OCI-LY1 (cell line): Measurements from ENCODE around the gene ALG9.

Source experiments
- H2AFZ ChIP-seq: fragments of 200-600 bp; sonication (generic), shearing (Covaris generic); 2 replicates; pipeline ENCODE4 v1.6.0; 2014; ENCODE audit warnings: antibody characterized with exemption, mild to moderate bottlenecking, low read length
- H3F3A ChIP-seq: fragments of 200-600 bp; sonication (generic), shearing (Covaris generic); 2 replicates; pipeline ENCODE4 v1.6.0; 2014; ENCODE audit warnings: mild to moderate bottlenecking, antibody characterized with exemption, low read length, moderate library complexity; ENCODE audit not compliant: insufficient read depth
- H3K27ac ChIP-seq: fragments of 200-600 bp; sonication (generic); 2 replicates; pipeline ENCODE4 v1.5.1; 2014; ENCODE audit warnings: low read length, mixed run types, mild to moderate bottlenecking, low read depth; ENCODE audit not compliant: poor library complexity, severe bottlenecking
- H3K27me3 ChIP-seq: fragments of 200-600 bp; sonication (generic); 2 replicates; pipeline ENCODE4 v1.6.0; 2014; ENCODE audit warnings: antibody characterized with exemption, mild to moderate bottlenecking, low read length, moderate library complexity; ENCODE audit not compliant: insufficient read depth
- H3K36me3 ChIP-seq: fragments of 200-600 bp; sonication (generic); 2 replicates; pipeline ENCODE4 v1.6.1; 2014; ENCODE audit warnings: mild to moderate bottlenecking, antibody characterized with exemption, low read length, moderate library complexity, mixed read lengths; ENCODE audit not compliant: insufficient read depth
- H3K4me1 ChIP-seq: fragments of 200-600 bp; sonication (generic); 2 replicates; pipeline ENCODE4 v1.5.1; 2014; ENCODE audit warnings: mild to moderate bottlenecking, low read length, moderate library complexity; ENCODE audit not compliant: insufficient read depth, severe bottlenecking
- H3K4me2 ChIP-seq: fragments of 200-600 bp; sonication (generic), shearing (Covaris generic); 2 replicates; pipeline ENCODE4 v1.6.1; 2014; ENCODE audit warnings: low read length
- H3K4me3 ChIP-seq: fragments of 200-600 bp; sonication (generic); 2 replicates; pipeline ENCODE4 v1.5.1; 2014; ENCODE audit warnings: low read length, low read depth, mild to moderate bottlenecking, mixed read lengths; ENCODE audit not compliant: poor library complexity, severe bottlenecking
- H3K79me2 ChIP-seq: fragments of 200-600 bp; shearing (Covaris generic); 2 replicates; pipeline ENCODE4 v1.6.1; 2016; ENCODE audit warnings: mixed run types, low read length, mixed read lengths; ENCODE audit not compliant: insufficient read depth
- H3K9ac ChIP-seq: fragments of 200-600 bp; sonication (generic), shearing (Covaris generic); 2 replicates; pipeline ENCODE4 v1.6.1; 2014; ENCODE audit warnings: mild to moderate bottlenecking, low read length, mixed read lengths
- H3K9me2 ChIP-seq: fragments of 200-600 bp; sonication (generic), shearing (Covaris generic); 2 replicates; pipeline ENCODE4 v1.6.1; 2014; ENCODE audit warnings: low read depth, mild to moderate bottlenecking, low read length, mixed read lengths
- H3K9me3 ChIP-seq: fragments of 200-600 bp; shearing (Covaris generic); 2 replicates; pipeline ENCODE4 v1.6.1; 2014; ENCODE audit warnings: low read length, mixed read lengths
- H4K20me1 ChIP-seq: fragments of 200-600 bp; sonication (generic), shearing (Covaris generic); 2 replicates; pipeline ENCODE4 v1.6.0; 2016; ENCODE audit warnings: mild to moderate bottlenecking, low read length; ENCODE audit not compliant: insufficient read depth
- EZH2 ChIP-seq: fragments of 200-600 bp; sonication (generic), shearing (Covaris generic); IDR thresholded peaks from 2 replicates; pipeline ENCODE4 v1.8.0; 2017; ENCODE audit warnings: borderline replicate concordance, mixed run types, mild to moderate bottlenecking, antibody characterized with exemption, low read length, moderate library complexity, mixed read lengths
- TF ChIP-seq, protein P1 (sequence below): fragments of 200-600 bp; sonication (generic), shearing (Covaris generic); IDR thresholded peaks from 2 replicates; pipeline ENCODE4 v1.5.1; 2017; ENCODE audit warnings: mild to moderate bottlenecking, antibody characterized with exemption, low read length, moderate library complexity, mixed read lengths

ALG9 gene

GRCh38 chr11:111765984-111766833 lies 105.2 kb downstream of the ALG9 start, which contains the start of gene PPP2R1B:
TSS of gene PPP2R1B (minus strand) at chr11:111766389. CDS start at chr11:111766361, 28 bp downstream.
- H3K4me2 ChIP-seq = peak within 1 kb of the TSS; percentile 87
- no peaks in the 10 kb centered on the region for H3K27me3 ChIP-seq
- peak within 1 kb of the TSS; percentile 14 for H3K27ac ChIP-seq
- peak within 1 kb of the TSS; percentile 83 for H2AFZ ChIP-seq
- H3K9me3 ChIP-seq = no peaks in the 10 kb centered on the region
- H3K9me2 ChIP-seq = no peaks in the 10 kb centered on the region
- H3F3A ChIP-seq = no peaks in the 10 kb centered on the region
- H3K79me2 ChIP-seq = peaks cover 10% of the 10 kb centered on the region
- H3K4me1 ChIP-seq = peaks cover 26% of the 10 kb centered on the region
- H4K20me1 ChIP-seq = no peaks in the 10 kb centered on the region
- peaks cover 35% of the 10 kb centered on the region for H3K36me3 ChIP-seq
- H3K9ac ChIP-seq = peak within 1 kb of the TSS; percentile 74
- TF ChIP-seq, protein P1, sequence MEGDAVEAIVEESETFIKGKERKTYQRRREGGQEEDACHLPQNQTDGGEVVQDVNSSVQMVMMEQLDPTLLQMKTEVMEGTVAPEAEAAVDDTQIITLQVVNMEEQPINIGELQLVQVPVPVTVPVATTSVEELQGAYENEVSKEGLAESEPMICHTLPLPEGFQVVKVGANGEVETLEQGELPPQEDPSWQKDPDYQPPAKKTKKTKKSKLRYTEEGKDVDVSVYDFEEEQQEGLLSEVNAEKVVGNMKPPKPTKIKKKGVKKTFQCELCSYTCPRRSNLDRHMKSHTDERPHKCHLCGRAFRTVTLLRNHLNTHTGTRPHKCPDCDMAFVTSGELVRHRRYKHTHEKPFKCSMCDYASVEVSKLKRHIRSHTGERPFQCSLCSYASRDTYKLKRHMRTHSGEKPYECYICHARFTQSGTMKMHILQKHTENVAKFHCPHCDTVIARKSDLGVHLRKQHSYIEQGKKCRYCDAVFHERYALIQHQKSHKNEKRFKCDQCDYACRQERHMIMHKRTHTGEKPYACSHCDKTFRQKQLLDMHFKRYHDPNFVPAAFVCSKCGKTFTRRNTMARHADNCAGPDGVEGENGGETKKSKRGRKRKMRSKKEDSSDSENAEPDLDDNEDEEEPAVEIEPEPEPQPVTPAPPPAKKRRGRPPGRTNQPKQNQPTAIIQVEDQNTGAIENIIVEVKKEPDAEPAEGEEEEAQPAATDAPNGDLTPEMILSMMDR = no peak
- no peak for TF ChIP-seq EZH2
- peak within 1 kb of the TSS; percentile 74 for H3K4me3 ChIP-seq

GRCh38 chr11:111765320-111765983 lies 105.9 kb downstream of the ALG9 start:
- H3K4me2 ChIP-seq = peak overlapping the region; percentile 87
- H3K79me2 ChIP-seq = peaks cover 10% of the 10 kb centered on the region
- peaks cover 26% of the 10 kb centered on the region for H3K4me1 ChIP-seq
- H3K27me3 ChIP-seq = no peaks in the 10 kb centered on the region
- H3K9ac ChIP-seq = peak overlapping the region; percentile 74
- H3K36me3 ChIP-seq = peaks cover 42% of the 10 kb centered on the region
- H3K9me3 ChIP-seq = no peaks in the 10 kb centered on the region
- no peak overlapping the region for H3K27ac ChIP-seq
- no peaks in the 10 kb centered on the region for H3K9me2 ChIP-seq
- H2AFZ ChIP-seq = no peak overlapping the region
- no peaks in the 10 kb centered on the region for H3F3A ChIP-seq
- H4K20me1 ChIP-seq = no peaks in the 10 kb centered on the region
- no peak for TF ChIP-seq EZH2
- TF ChIP-seq, protein P1 = no peak
- peak overlapping the region; percentile 74 for H3K4me3 ChIP-seq

- TF ChIP-seq, protein P1 = no peak
- TF ChIP-seq EZH2 = no peak
- Histone ChIP-seq H2AFZ (no peak overlapping the region), H3F3A (no peaks in the 10 kb centered on the region), H3K4me1 (peaks cover 26% of the 10 kb centered on the region), H3K9me3 (no peaks in the 10 kb centered on the region), H3K4me2 (peak overlapping the region; percentile 87), H3K79me2 (peaks cover 10% of the 10 kb centered on the region), H3K9ac (peak overlapping the region; percentile 74; the same call in 1 of the 2 replicates), H3K9me2 (no peaks in the 10 kb centered on the region), H4K20me1 (no peaks in the 10 kb centered on the region), H3K27ac (no peak overlapping the region), H3K27me3 (no peaks in the 10 kb centered on the region), H3K36me3 (peaks cover 50% of the 10 kb centered on the region), H3K4me3 (peak overlapping the region; percentile 74)
These were observed 106.8 kb downstream of the ALG9 start for GRCh38 chr11:111764621-111765020.
